Memory B cell (primary cell): ENCODE measurements around the gene YY1.
"Not testable (repeated sequence)": the region's sequence is repeated elsewhere in the genome, so short reads cannot be mapped to it uniquely, and the experiment has no call there.

Source experiments
- ATAC-seq: fragments of 150-1000 bp; cut with Tn5 transposase; 2 replicates; pipeline ENCODE4 v1.10.0; 2021; ENCODE audit warnings: low read depth, mild to moderate bottlenecking, moderate library complexity
- DNase-seq, 2 donors: peaks; one replicate each; pipeline ENCODE4 v3.0.0; 2022; ENCODE audit warnings: low spot score in 2 of 2
- H3K27ac Mint-ChIP-seq: one replicate; pipeline ENCODE4 v1.8.0; 2022; ENCODE audit warnings: mild to moderate bottlenecking, moderate library complexity, mixed read lengths
- H3K27me3 Mint-ChIP-seq: one replicate; pipeline ENCODE4 v1.8.0; 2022; ENCODE audit warnings: mixed read lengths
- H3K36me3 Mint-ChIP-seq: one replicate; pipeline ENCODE4 v1.8.0; 2022; ENCODE audit warnings: mild to moderate bottlenecking, mixed read lengths
- H3K4me1 Mint-ChIP-seq: one replicate; pipeline ENCODE4 v1.8.0; 2022; ENCODE audit warnings: mixed read lengths
- H3K4me3 Mint-ChIP-seq: one replicate; pipeline ENCODE4 v1.8.0; 2022; ENCODE audit warnings: mild to moderate bottlenecking, moderate library complexity, mixed read lengths
- H3K9me3 Mint-ChIP-seq: one replicate; pipeline ENCODE4 v1.8.0; 2022; ENCODE audit warnings: mixed read lengths

Gene YY1

GRCh38 chr14:100309028-100309737 lies 70.2 kb downstream of the YY1 start:
- no peak overlapping the region for H3K4me3 Mint-ChIP-seq
- H3K27ac Mint-ChIP-seq = no peak overlapping the region
- no peaks in the 10 kb centered on the region for H3K27me3 Mint-ChIP-seq
- no peaks in the 10 kb centered on the region for H3K36me3 Mint-ChIP-seq
- H3K4me1 Mint-ChIP-seq = peaks cover 25% of the 10 kb centered on the region
- ATAC-seq (no peak), DNase-seq (no peak)
- H3K9me3 Mint-ChIP-seq = no peaks in the 10 kb centered on the region

DNA sequence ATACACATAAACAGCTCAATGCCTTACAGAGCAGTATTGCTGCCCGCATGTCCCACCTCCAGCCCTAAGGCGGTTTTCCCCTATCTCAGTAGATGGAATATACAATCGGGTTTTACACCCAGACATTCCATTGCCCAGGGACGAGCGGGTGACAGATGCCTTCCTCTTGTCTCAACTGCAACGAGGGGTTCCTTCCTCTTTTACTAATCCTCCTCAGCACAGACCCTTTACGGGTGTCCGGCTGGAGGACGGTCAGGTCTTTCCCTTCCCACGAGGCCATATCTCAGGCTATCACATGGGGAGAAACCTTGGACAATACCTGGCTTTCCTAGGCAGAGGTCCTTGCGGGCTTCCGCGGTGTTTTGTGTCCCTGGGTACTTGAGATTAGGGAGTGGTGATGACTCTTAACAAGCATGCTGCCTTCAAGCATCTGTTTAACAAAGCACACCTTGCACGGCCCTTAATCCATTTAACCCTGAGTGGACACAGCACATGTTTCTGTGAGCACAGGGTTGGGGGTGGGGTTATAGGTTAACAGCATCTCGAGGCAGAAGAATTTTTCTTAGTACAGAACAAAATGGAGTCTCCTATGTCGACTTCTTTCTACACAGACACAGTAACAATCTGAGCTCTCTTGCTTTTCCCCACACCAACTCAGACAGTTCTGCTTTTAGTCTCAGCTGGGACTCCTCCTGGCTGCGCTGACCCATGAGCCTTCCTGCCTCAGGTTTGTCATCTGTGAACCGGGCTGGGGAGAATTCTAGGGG lies 73.3 kb downstream of the YY1 start:
- not testable (repeated sequence) for H3K9me3 Mint-ChIP-seq, DNase-seq, H3K27me3 Mint-ChIP-seq, H3K36me3 Mint-ChIP-seq
- H3K4me1 Mint-ChIP-seq = peaks cover 17% of the 10 kb centered on the region
- H3K27ac Mint-ChIP-seq = peak overlapping the region; percentile 73
- peak overlapping the region; percentile 47 for H3K4me3 Mint-ChIP-seq
- peak; percentile 84 for ATAC-seq

- no peak overlapping the region for H3K4me3 Mint-ChIP-seq
- no peak for DNase-seq
- H3K27me3 Mint-ChIP-seq = no peaks in the 10 kb centered on the region
- no peaks in the 10 kb centered on the region for H3K36me3 Mint-ChIP-seq
- ATAC-seq = no peak
- H3K9me3 Mint-ChIP-seq = no peaks in the 10 kb centered on the region
- H3K4me1 Mint-ChIP-seq = peaks cover 17% of the 10 kb centered on the region
- H3K27ac Mint-ChIP-seq = peak overlapping the region; percentile 73
Observed at GRCh38 chr14:100312877-100313400, 74.0 kb downstream of the YY1 start.

DNA sequence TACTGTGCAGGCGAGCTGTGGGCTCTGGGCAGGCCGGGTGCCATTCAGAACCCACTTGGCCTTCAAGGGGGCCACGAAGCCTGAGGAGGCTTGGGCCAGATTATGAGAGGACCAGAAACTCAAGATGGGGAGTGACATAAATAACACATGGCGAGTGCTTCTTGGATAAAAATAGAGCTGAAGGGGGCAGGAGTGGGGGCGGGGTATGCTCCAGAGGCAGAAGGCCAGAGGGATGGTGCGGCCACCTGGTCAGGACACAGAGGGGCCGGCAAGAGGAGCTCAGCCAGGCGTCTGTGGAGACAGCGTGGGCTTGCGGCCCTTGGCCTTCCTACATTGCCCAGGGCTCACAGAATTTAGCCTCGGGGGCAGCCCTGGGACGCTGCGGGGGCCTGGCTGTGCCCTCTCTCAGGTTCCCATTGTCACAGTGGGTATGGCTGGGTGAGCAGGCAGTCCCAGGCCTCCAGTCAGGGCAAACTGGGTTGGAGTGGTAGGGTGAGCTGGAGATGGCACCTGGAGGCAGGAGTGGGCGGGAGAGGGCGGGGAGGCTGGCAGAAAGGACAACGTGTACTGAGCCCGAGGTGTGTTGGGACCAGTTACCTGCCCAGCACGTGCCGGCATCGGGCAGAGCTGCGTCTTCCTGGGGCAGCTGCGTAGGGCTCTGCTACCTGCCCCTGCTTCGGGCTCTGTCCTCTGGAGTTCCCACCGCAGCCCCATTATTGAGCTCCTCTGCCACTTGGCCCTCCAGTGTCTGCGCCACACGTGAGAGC lies 74.7 kb downstream of the YY1 start:
- no peak overlapping the region for H3K27ac Mint-ChIP-seq
- H3K36me3 Mint-ChIP-seq = no peaks in the 10 kb centered on the region
- ATAC-seq (no peak), DNase-seq (no peak)
- H3K9me3 Mint-ChIP-seq = no peaks in the 10 kb centered on the region
- H3K27me3 Mint-ChIP-seq = no peaks in the 10 kb centered on the region
- peaks cover 16% of the 10 kb centered on the region for H3K4me1 Mint-ChIP-seq
- no peak overlapping the region for H3K4me3 Mint-ChIP-seq

GRCh38 chr14:100314724-100315123 lies 75.8 kb downstream of the YY1 start:
- H3K4me3 Mint-ChIP-seq = no peak overlapping the region
- H3K27me3 Mint-ChIP-seq = no peaks in the 10 kb centered on the region
- H3K9me3 Mint-ChIP-seq = no peaks in the 10 kb centered on the region
- H3K4me1 Mint-ChIP-seq = peaks cover 14% of the 10 kb centered on the region
- no peak for DNase-seq
- no peak overlapping the region for H3K27ac Mint-ChIP-seq
- H3K36me3 Mint-ChIP-seq = no peaks in the 10 kb centered on the region
- no peak for ATAC-seq

- Mint-ChIP-seq H3K27me3 (no peaks in the 10 kb centered on the region), H3K4me1 (peaks cover 6% of the 10 kb centered on the region), H3K36me3 (no peaks in the 10 kb centered on the region), H3K4me3 (peak overlapping the region; percentile 84), H3K27ac (peak overlapping the region; percentile 78), H3K9me3 (no peaks in the 10 kb centered on the region)
- no peak for DNase-seq
- no peak for ATAC-seq
Observed at GRCh38 chr14:100317389-100317788, 78.4 kb downstream of the YY1 start.

DNA sequence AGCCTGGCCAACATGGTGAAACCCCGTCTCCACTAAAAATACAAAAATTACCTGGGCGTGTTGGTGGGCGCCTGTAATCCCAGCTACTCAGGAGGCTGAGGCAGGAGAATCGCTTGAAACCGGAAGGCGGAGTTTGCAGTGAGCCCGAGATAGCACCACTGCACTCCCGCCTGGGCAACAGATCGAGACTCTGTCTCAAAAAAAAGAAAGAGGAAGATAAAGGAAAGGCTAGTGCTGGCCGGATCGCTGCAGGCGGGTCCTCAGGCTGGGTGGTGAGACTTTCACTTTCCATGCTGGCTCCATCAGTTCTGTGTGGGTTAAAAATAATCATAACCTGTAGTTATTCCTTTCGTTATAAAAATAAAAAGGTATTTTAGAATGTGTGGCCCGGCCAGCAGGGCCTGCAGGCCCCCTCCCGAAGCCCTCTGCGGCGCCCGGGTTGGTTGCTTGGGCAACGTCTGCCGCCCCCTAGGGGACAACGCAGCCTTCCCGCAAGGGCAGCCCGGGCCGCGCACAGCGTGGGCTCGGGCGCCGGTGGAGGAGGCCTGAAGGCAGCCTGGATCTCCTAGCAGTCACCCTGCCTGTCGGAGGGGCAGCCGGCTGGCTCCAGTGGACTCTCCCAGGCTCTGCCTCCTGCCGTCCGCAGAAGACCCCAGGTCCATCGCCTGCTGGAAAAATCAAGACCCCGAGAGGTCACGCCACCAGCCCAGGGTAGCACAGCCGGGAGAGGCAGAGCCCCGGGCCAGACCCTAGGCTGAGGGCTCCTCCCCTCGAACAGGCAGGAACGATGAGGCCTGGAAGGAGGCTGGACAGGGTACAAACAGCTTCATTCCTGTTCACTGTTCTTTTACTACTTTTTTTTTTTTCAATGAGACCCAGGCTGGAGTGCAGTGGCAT lies 79.2 kb downstream of the YY1 start:
- Mint-ChIP-seq H3K36me3 (no peaks in the 10 kb centered on the region), H3K9me3 (no peaks in the 10 kb centered on the region), H3K27ac (peak overlapping the region; percentile 78), H3K27me3 (no peaks in the 10 kb centered on the region), H3K4me3 (peak overlapping the region; percentile 84), H3K4me1 (peaks cover 3% of the 10 kb centered on the region)
- peak; percentile 73 to 79 for DNase-seq
- peak; percentile 96 for ATAC-seq

- H3K4me3 Mint-ChIP-seq = peak overlapping the region; percentile 7
- no peaks in the 10 kb centered on the region for H3K27me3 Mint-ChIP-seq
- ATAC-seq (no peak), DNase-seq (no peak)
- no peaks in the 10 kb centered on the region for H3K36me3 Mint-ChIP-seq
- H3K9me3 Mint-ChIP-seq = no peaks in the 10 kb centered on the region
- H3K27ac Mint-ChIP-seq = no peak overlapping the region
- H3K4me1 Mint-ChIP-seq = peaks cover 3% of the 10 kb centered on the region
Observed at GRCh38 chr14:100320157-100320856, 81.4 kb downstream of the YY1 start.

DNA sequence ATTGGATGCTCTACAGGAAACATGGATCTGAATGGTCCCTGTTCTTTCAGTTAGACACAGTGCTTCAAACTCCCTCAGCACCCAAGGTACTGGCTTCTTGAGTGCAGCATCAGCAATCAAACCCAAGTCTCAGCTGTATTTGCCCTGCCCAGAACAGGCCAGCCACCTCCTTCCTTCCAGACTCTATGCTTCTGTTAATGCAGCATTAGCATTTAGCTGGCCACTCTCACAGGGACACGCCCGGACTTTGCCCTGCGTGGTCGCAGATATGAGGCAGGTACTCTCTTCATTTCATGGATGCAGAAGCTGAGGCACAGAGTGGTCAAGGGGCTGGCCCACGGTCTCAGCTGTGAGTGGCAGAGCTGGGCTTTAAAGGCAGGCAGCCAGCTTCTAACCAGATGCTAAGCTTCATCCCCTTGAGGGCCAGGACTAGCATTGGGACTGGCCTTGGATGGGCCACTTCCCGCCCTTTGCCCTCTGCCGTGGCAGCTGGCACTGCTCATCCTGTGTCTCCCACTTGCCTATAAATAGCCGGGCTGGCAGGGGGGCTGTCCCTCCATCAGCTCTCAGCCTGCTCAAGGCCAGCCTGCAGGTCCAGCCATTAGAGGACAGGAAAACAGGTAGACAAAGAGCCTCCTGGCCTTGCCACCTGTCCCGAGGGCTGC lies 82.7 kb downstream of the YY1 start:
- Mint-ChIP-seq H3K4me3 (no peak overlapping the region), H3K36me3 (no peaks in the 10 kb centered on the region), H3K9me3 (no peaks in the 10 kb centered on the region), H3K27me3 (no peaks in the 10 kb centered on the region), H3K4me1 (peaks cover 3% of the 10 kb centered on the region), H3K27ac (no peak overlapping the region)
- ATAC-seq = no peak
- DNase-seq = no peak

DNA sequence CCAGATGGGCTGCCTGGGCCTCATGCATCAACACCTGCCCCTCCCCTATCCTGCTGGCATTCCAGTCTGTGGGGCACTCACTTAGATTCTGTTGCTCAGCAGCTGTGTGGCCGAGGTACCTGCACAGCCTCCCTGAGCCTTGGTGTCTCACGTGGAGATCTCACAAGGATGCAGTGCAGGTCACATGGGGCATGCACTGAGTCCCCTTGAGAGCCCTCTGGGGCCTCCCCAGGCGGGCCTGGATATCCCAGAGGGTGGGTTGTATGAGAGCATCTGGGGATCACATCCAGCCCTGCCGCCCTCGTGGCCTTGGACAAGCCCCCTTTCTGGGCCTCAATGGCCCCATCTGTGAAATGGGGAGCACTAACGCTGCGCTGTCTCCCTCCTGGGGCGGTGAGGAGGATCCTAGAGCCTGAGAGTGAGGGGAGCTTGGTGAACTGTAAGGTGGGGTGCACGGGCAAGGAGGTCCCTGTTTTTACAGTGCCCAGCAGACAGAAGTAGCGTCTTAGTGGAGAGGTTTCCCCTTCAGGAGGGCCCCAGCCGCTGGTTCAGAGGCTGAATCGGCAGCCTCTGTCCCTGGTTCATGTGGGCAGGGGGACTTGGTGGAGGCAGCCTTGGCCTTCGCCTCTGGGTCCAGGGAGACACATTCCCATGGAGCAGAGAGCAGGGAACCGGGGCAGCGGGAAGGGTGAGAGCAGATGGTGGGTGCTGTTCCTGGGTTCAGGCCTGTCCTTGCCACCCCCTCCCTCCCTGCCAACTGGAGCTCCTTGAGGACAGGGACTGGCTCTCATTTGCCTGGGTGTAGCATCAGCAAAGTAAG lies 83.4 kb downstream of the YY1 start:
- no peaks in the 10 kb centered on the region for H3K9me3 Mint-ChIP-seq
- DNase-seq (no peak), ATAC-seq (no peak)
- H3K27me3 Mint-ChIP-seq = no peaks in the 10 kb centered on the region
- no peaks in the 10 kb centered on the region for H3K36me3 Mint-ChIP-seq
- H3K4me3 Mint-ChIP-seq = no peak overlapping the region
- H3K27ac Mint-ChIP-seq = no peak overlapping the region
- peaks cover 3% of the 10 kb centered on the region for H3K4me1 Mint-ChIP-seq

- no peak within 1 kb of the TSS for H3K27ac Mint-ChIP-seq
- no peaks in the 10 kb centered on the region for H3K9me3 Mint-ChIP-seq
- no peak for DNase-seq
- peaks cover 3% of the 10 kb centered on the region for H3K4me1 Mint-ChIP-seq
- H3K36me3 Mint-ChIP-seq = no peaks in the 10 kb centered on the region
- H3K4me3 Mint-ChIP-seq = no peak within 1 kb of the TSS
- ATAC-seq = no peak
- no peaks in the 10 kb centered on the region for H3K27me3 Mint-ChIP-seq
Observed at GRCh38 chr14:100323121-100323941, 84.4 kb downstream of the YY1 start, which contains the start of gene SLC25A47. Gene SLC25A47 (plus strand): TSS chr14:100323339. CDS start chr14:100323415, 76 bp downstream.
